ENCODE data around the gene EPS15. TPM values are rescaled to one million over a fixed set of nuclear protein-coding genes. Genes with fewer than 3 reads are reported as not detected.

EPS15 gene
- total RNA-seq, 1 donor from 2014 or later: 42.0 TPM

- no peak for DNase-seq (ENCODE audit: low spot score)
- no peaks in the 10 kb centered on the region for H4K20me1 ChIP-seq (ENCODE audit: low read depth)
- no peaks in the 10 kb centered on the region for H3F3A ChIP-seq (ENCODE audit: low read depth)
- no peak overlapping the region for H2AFZ ChIP-seq (replicated peaks)
- H3K79me2 ChIP-seq (ENCODE audit: low read depth): no peaks in the 10 kb centered on the region
- no peak overlapping the region for H3K4me3 ChIP-seq
- no peaks in the 10 kb centered on the region for H3K36me3 ChIP-seq
- TF ChIP-seq EZH2phosphoT487 (IDR thresholded peaks at IDR 0.05): no peak
- no peak for TF ChIP-seq CTCF (IDR thresholded peaks at IDR 0.05)
- no peak for TF ChIP-seq EZH2 (IDR thresholded peaks at IDR 0.05)
- H3K4me1 Mint-ChIP-seq: no peaks in the 10 kb centered on the region
- no peak overlapping the region for H3K27ac ChIP-seq
- H3K4me3 Mint-ChIP-seq: no peak overlapping the region
- H3K36me3 Mint-ChIP-seq: peaks cover 4% of the 10 kb centered on the region
- H3K27ac Mint-ChIP-seq: no peak overlapping the region
- no peaks in the 10 kb centered on the region for H3K4me1 ChIP-seq
- no peak overlapping the region for H3K9ac ChIP-seq
- H3K9me3 Mint-ChIP-seq: peaks cover 8% of the 10 kb centered on the region
- H3K27me3 Mint-ChIP-seq (ENCODE audit: insufficient read depth, low read depth): no peaks in the 10 kb centered on the region
- H3K4me2 ChIP-seq: no peak overlapping the region
- H3K9me3 ChIP-seq (ENCODE audit: low read depth): no peaks in the 10 kb centered on the region
- no peaks in the 10 kb centered on the region for H3K27me3 ChIP-seq
Observed at GRCh38 chr1:51473331-51474115, 45.5 kb downstream of the EPS15 start.

- Mint-ChIP-seq H3K27me3 (ENCODE audit: insufficient read depth, low read depth) (no peaks in the 10 kb centered on the region), H3K36me3 (peaks cover 4% of the 10 kb centered on the region), H3K27ac (no peak overlapping the region), H3K4me1 (no peaks in the 10 kb centered on the region), H3K9me3 (peaks cover 7% of the 10 kb centered on the region), H3K4me3 (no peak overlapping the region)
- H4K20me1 ChIP-seq (ENCODE audit: low read depth): no peaks in the 10 kb centered on the region
- no peak overlapping the region for H2AFZ ChIP-seq (replicated peaks)
- H3F3A ChIP-seq (ENCODE audit: low read depth): no peaks in the 10 kb centered on the region
- no peak for DNase-seq (ENCODE audit: low spot score)
- no peaks in the 10 kb centered on the region for H3K9me3 ChIP-seq (ENCODE audit: low read depth)
- TF ChIP-seq EZH2phosphoT487 (IDR thresholded peaks at IDR 0.05) (no peak), CTCF (IDR thresholded peaks at IDR 0.05) (no peak), EZH2 (IDR thresholded peaks at IDR 0.05) (no peak)
- H3K4me2 ChIP-seq: no peak overlapping the region
- H3K4me3 ChIP-seq: no peak overlapping the region
- H3K4me1 ChIP-seq: no peaks in the 10 kb centered on the region
- no peak overlapping the region for H3K27ac ChIP-seq
- no peaks in the 10 kb centered on the region for H3K27me3 ChIP-seq
- H3K9ac ChIP-seq: no peak overlapping the region
- no peaks in the 10 kb centered on the region for H3K79me2 ChIP-seq (ENCODE audit: low read depth)
- H3K36me3 ChIP-seq: no peaks in the 10 kb centered on the region
Observed at GRCh38 chr1:51472359-51472758, 46.7 kb downstream of the EPS15 start.

GRCh38 chr1:51469518-51469917 lies 49.5 kb downstream of the EPS15 start:
- Histone ChIP-seq H3K4me3 (no peak overlapping the region), H3K27me3 (no peaks in the 10 kb centered on the region), H3K9me3 (ENCODE audit: low read depth) (no peaks in the 10 kb centered on the region), H3K27ac (no peak overlapping the region), H3K4me1 (no peaks in the 10 kb centered on the region), H3F3A (ENCODE audit: low read depth) (no peaks in the 10 kb centered on the region), H2AFZ (replicated peaks) (no peak overlapping the region), H3K9ac (no peak overlapping the region), H3K4me2 (no peak overlapping the region), H3K36me3 (no peaks in the 10 kb centered on the region), H4K20me1 (ENCODE audit: low read depth) (no peaks in the 10 kb centered on the region), H3K79me2 (ENCODE audit: low read depth) (no peaks in the 10 kb centered on the region)
- peaks cover 4% of the 10 kb centered on the region for H3K36me3 Mint-ChIP-seq
- H3K4me3 Mint-ChIP-seq: no peak overlapping the region
- H3K27ac Mint-ChIP-seq: no peak overlapping the region
- no peaks in the 10 kb centered on the region for H3K27me3 Mint-ChIP-seq (ENCODE audit: insufficient read depth, low read depth)
- DNase-seq (ENCODE audit: low spot score): no peak
- TF ChIP-seq CTCF (IDR thresholded peaks at IDR 0.05): no peak
- no peak for TF ChIP-seq EZH2phosphoT487 (IDR thresholded peaks at IDR 0.05)
- no peak for TF ChIP-seq EZH2 (IDR thresholded peaks at IDR 0.05)
- no peaks in the 10 kb centered on the region for H3K9me3 Mint-ChIP-seq
- H3K4me1 Mint-ChIP-seq: no peaks in the 10 kb centered on the region

All from neural progenitor cell (in vitro differentiated cells).